Thymus (tissue), 11 donors: Measurements from ENCODE around the gene ACSL6. TPM values are rescaled to one million over a fixed set of nuclear protein-coding genes. Genes with fewer than 3 reads are reported as not detected.

ENCODE experiments used
- DNase-seq, 9 donors: peaks; one replicate each; pipeline ENCODE4 v3.0.0-alpha.2; 2013; ENCODE audit warnings: low spot score in 9 of 9, low read depth in 6 of 9, missing footprints in 1 of 9
- H3K27ac ChIP-seq, 2 donors: one replicate each; pipeline ENCODE4 v1.5.1; 2013; ENCODE audit warnings: control low read depth in 1 of 2, low read depth in 1 of 2, low read length in 1 of 2, mild to moderate bottlenecking in 1 of 2, moderate library complexity in 1 of 2
- H3K27me3 ChIP-seq, 2 donors: one replicate each; pipeline ENCODE4 v1.5.1; 2013; ENCODE audit warnings: low read length in 1 of 2; ENCODE audit not compliant: control insufficient read depth in 2 of 2, insufficient read depth in 1 of 2
- H3K36me3 ChIP-seq, 2 donors: one replicate each; pipeline ENCODE4 v1.5.1; 2013; ENCODE audit warnings: low read length in 1 of 2, mild to moderate bottlenecking in 1 of 2, moderate library complexity in 1 of 2; ENCODE audit not compliant: control insufficient read depth in 2 of 2, insufficient read depth in 2 of 2
- H3K4me1 ChIP-seq, 2 donors: one replicate each; pipeline ENCODE4 v1.5.1; 2013; ENCODE audit warnings: low read length in 2 of 2; ENCODE audit not compliant: control insufficient read depth in 2 of 2, insufficient read depth in 2 of 2
- H3K4me3 ChIP-seq, 2 donors: one replicate each; pipeline ENCODE4 v1.5.1; 2013; ENCODE audit warnings: low read length in 2 of 2, control low read depth in 1 of 2, mild to moderate bottlenecking in 1 of 2
- H3K9me3 ChIP-seq, 2 donors: one replicate each; pipeline ENCODE4 v1.5.1; 2013; ENCODE audit warnings: low read length in 1 of 2, mild to moderate bottlenecking in 1 of 2; ENCODE audit not compliant: control insufficient read depth in 2 of 2, insufficient read depth in 1 of 2
- WGBS: extraction: QIAGEN DNeasy Blood & Tissue Kit; methylation state at CpG from one replicate; pipeline ENCODE4 v1.1.7; 2013; 5-methylcytosine and 5-hydroxymethylcytosine counted together
- polyA plus RNA-seq: library from polyadenylated mRNA; stranded (reverse); fragments of 200-250 nt; gene quantifications from one replicate; pipeline ENCODE4 v1.2.3, GENCODE V29; 2013
- total RNA-seq: library from RNA; stranded (reverse); fragments of 120-200 nt; gene quantifications from one replicate; pipeline ENCODE4 v1.2.4, GENCODE V29; 2013
- donor health status: healthy.

The ACSL6 gene
- total and polyA plus RNA-seq, 2 donors: 1.3 to 1.7 TPM

DNA sequence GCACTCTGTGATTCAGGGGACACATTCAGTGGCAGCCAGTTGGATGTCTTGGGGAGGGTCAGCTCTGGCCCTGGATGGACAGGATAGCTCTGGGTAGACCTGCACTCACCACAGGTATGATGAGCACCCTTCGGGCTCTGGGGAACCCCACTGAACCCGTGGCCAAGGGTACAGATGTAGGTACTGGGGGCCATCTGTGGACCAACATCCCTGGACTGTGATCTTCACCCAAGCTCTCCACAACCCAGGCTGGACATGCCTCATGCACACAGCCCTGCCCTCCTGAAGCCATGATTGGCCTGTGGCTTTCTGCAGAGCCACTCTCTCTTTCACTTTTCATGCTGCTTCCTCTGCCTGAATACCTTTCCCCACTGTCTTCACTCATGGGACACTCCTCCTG is 15.6 kb upstream of the ACSL6 start:
- no peaks in the 10 kb centered on the region for H3K36me3 ChIP-seq
- WGBS: 97% methylated on average over 2 of the region's 2 CpGs
- H3K4me3 ChIP-seq: no peak overlapping the region
- no peaks in the 10 kb centered on the region for H3K4me1 ChIP-seq
- H3K27ac ChIP-seq: no peak overlapping the region
- H3K27me3 ChIP-seq: no peaks in the 10 kb centered on the region
- no peaks in the 10 kb centered on the region for H3K9me3 ChIP-seq
- DNase-seq: no peak

DNA sequence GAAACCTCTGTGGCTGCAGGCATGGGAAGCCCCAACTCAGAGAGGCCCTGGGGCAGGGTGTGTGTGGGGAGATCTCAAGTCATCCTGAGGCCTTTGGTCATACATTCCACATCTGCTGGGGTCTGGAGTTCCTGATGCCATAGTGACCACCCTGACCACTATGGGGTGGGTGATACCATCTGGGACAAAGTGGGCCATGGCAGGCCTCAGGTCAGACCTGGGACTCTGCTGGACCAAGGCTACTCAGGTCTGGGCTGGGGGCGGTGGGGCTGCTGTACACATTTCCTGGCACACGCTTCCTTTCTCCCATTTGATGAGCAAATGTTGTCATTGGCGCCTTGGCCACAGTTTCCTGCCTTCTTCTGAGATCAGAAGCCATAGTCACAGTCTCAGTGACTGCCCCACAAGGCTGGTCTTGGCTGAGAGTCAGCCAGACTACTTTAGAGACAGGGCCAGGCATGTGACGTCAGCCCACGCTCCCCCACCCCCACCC is 15.1 kb upstream of the ACSL6 start:
- Histone ChIP-seq H3K4me1 (no peaks in the 10 kb centered on the region), H3K9me3 (no peaks in the 10 kb centered on the region), H3K4me3 (no peak overlapping the region), H3K27ac (no peak overlapping the region), H3K36me3 (no peaks in the 10 kb centered on the region), H3K27me3 (no peaks in the 10 kb centered on the region)
- 70% methylated on average over 5 of the region's 5 CpGs for WGBS
- DNase-seq: no peak

DNA sequence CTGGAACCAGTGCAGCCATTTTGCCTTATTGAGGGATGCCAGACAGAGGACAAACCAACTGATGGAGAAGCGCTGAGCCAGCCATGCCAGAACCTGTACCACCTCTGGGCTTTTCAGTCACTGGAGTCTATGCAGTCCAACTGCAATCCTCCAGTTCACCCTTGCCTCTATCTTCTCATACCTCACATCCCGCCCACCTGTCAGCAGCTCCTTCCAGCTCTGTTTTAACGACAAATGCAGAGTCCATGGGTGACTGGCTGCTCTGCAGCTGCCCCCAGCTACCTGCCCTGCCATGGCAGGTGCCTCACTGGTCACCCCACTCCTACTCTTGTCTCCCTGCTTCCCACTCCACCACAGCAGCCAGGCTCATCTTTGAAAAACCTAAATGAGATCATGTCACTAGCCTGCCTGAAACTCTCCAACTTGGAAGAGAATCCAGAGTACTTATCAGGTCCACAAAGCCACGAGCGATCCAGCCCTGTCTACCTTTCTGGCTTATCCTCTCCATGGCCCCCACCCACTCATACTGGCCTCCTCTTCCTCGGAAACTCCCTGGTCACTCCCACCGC is 14.0 kb upstream of the ACSL6 start:
- no peaks in the 10 kb centered on the region for H3K27me3 ChIP-seq
- H3K4me1 ChIP-seq: peaks cover under 1 to 4% of the 10 kb centered on the region in 2 donors
- WGBS: 94% methylated on average over 7 of the region's 7 CpGs
- no peak overlapping the region for H3K27ac ChIP-seq
- H3K36me3 ChIP-seq: no peaks in the 10 kb centered on the region
- DNase-seq: no peak
- H3K4me3 ChIP-seq: no peak overlapping the region
- H3K9me3 ChIP-seq: no peaks in the 10 kb centered on the region

DNA sequence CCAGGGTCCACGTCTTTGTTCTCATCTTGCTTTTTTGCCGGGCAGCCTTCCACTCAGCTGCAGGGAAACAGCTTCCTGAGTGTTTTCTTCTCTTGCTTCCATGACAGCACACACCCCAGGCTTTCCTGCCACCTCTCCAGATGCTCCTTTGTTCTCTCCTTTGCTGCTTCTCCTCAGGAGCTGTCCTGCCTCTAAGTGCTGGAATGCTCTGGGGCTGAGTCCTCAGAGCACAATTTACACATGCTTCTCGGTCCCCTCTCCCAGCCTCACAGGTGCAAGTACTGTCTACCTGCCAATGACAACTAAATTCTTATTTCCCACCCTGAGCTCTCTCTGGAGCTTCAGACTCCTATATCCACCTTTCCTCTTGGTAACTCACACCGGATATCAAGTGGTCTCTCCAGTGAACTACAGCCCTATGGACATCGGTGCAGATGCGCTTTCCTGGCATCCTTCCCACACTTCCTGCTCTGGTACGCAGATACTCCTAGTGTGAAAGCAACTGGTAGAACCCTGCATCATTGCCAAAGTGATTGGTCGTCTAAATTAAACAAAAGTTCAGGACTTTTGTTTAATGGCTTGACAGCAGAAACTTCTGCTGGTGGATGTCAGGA is 13.4 kb upstream of the ACSL6 start:
- Histone ChIP-seq H3K4me1 (peaks cover 6 to 10% of the 10 kb centered on the region in 2 donors), H3K4me3 (no peak overlapping the region), H3K36me3 (no peaks in the 10 kb centered on the region), H3K9me3 (no peaks in the 10 kb centered on the region), H3K27ac (no peak overlapping the region), H3K27me3 (no peaks in the 10 kb centered on the region)
- WGBS: 83% methylated on average over 8 of the region's 8 CpGs
- DNase-seq: no peak

DNA sequence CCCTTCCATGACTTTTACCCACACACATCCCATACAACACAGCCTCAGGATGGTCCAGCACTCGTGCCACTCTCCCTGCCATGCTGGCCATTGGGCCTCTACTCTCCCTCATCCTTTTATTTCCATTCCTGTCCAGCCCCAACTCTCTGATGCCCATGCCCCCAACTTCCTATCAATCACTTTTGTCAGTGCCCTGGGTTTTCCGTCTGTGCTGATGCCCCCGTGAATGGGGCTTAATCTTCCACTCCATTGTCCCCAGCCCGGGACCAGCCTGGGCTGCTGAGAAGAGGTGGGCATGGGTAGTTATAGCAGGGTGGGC is 12.6 kb upstream of the ACSL6 start:
- H3K27me3 ChIP-seq: no peaks in the 10 kb centered on the region
- no peak overlapping the region for H3K4me3 ChIP-seq
- DNase-seq: no peak
- 69% methylated on average over 4 of the region's 4 CpGs for WGBS
- H3K4me1 ChIP-seq: peaks cover 12 to 13% of the 10 kb centered on the region in 2 donors
- no peaks in the 10 kb centered on the region for H3K9me3 ChIP-seq
- no peak overlapping the region for H3K27ac ChIP-seq
- no peaks in the 10 kb centered on the region for H3K36me3 ChIP-seq

DNA sequence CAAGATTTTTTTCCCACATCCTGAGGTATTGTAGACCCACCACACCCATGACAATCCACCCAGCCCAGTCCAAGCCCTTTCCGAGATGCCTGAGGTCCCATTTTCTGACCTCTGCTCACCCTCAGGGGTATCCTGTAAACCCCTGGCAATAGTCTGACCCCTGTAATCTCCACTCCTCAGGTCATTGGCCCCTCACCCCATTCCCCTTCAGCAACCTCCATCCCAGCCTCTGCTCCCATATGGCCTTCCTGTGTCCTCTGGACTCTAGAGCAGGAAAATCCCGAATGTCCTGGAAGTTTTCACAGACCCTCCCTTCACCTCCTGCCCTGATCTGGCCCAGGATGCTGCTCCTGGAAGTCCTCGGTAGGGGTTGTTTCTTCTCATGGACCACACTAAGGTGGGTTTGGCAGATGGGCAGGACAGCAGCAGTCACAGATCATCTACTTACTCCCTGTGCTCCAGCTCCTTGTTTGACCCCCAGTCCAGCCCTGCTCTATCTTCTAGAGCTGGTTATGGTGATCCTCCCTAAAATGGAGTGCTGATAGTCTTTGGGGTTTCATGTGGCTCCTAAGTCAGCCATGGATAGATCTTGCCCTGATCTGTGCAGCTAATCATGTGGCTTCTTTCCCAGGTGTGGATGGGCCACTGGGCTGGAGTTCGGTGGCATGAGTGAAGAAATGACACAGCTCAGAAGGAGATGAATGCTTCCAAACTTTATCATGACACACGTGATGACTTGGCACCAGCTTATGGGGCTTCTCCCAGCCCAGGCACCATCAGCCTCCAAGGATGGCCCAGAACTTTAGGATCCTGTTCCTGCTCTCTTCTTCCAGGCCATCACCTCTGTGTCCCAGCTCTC is 12.0 kb upstream of the ACSL6 start:
- WGBS: 75% methylated on average over 5 of the region's 5 CpGs
- Histone ChIP-seq H3K4me3 (no peak overlapping the region), H3K27ac (no peak overlapping the region), H3K4me1 (peaks cover 12 to 13% of the 10 kb centered on the region in 2 donors), H3K36me3 (no peaks in the 10 kb centered on the region), H3K9me3 (no peaks in the 10 kb centered on the region), H3K27me3 (no peaks in the 10 kb centered on the region)
- no peak for DNase-seq

DNA sequence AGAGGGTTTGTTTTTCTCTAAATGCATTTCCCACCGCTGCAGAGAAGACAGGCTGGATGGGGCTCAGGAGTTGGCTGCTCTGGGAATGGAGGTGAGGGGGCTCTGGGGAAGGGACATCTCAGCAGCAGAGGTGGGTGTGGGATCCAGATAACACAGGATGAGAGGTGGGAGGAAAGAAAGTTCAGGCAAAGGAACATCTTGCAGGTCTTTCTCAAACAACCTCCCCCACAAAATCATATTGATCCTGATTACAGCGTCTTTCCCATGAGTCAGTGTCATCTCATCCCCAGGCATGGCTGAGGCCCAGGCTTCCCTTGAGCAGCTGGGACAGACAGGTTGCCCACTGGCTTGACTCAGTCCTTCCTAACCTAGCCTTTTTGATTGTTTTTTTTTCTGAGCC is 11.3 kb upstream of the ACSL6 start:
- no peak for DNase-seq
- Histone ChIP-seq H3K4me3 (no peak overlapping the region), H3K4me1 (peaks cover 16 to 17% of the 10 kb centered on the region in 2 donors), H3K36me3 (no peaks in the 10 kb centered on the region), H3K27ac (no peak overlapping the region), H3K9me3 (no peaks in the 10 kb centered on the region), H3K27me3 (peaks cover 0 to 6% of the 10 kb centered on the region in 2 donors)
- WGBS: 94% methylated on average over 2 of the region's 2 CpGs

DNA sequence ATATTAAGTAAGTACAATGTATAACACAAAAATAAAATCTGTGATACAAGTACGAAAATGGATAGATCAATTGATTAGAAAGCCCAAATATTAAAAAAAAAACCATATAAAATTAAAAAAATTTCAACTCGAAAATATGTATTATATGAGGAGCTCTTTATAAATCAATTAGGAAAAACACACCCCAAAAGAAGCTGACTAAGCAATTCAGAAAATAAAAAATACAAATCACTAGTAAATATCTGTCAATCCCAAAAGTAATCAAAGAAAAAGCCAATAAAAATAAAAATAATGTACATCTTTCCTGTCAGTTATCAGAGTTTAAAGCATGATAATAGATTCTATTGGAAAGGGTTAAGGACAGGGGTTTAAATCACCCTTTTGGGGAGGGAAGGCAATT is 10.2 kb upstream of the ACSL6 start:
- Histone ChIP-seq H3K27me3 (peaks cover 0 to 7% of the 10 kb centered on the region in 2 donors), H3K9me3 (no peaks in the 10 kb centered on the region), H3K27ac (no peak overlapping the region), H3K4me1 (peaks cover 18 to 19% of the 10 kb centered on the region in 2 donors), H3K36me3 (no peaks in the 10 kb centered on the region), H3K4me3 (no peak overlapping the region)
- 92% methylated on average over 2 of the region's 2 CpGs for whole genome bisulfite sequencing
- DNase-seq: no peak
